AG04450 (cell line): ENCODE results near the gene NACC1. TPM values are rescaled to one million over a fixed set of nuclear protein-coding genes. Genes with fewer than 3 reads are reported as not detected.
A peak's percentile ranks its signal among the peaks of the same experiment; 100 is the strongest.

ENCODE experiments used
- CTCF ChIA-PET: fragments of 300-600, 350-600 bp; formaldehyde crosslinking; extraction: SDS; loops from one replicate; lab custom pipeline; 2022; ENCODE audit warnings: antibody characterized with exemption, inconsistent platforms; lab: Charles Lee
- POLR2A ChIA-PET: fragments of 350-600 bp; formaldehyde crosslinking; extraction: SDS; loops from one replicate; lab custom pipeline; 2021; ENCODE audit warnings: antibody characterized with exemption, inconsistent platforms; lab: Yijun Ruan, JAX
- DNase-seq: peaks from one replicate; pipeline ENCODE4 v3.0.0-alpha.2; 2011; ENCODE audit warnings: low read depth, low spot score
- H3K27ac ChIP-seq: one replicate; pipeline ENCODE4 v1.5.1; 2012; ENCODE audit warnings: low read depth, low read length, control low read depth
- H3K27me3 ChIP-seq: one replicate; pipeline ENCODE4 v1.6.0; 2012; ENCODE audit warnings: low read length; ENCODE audit not compliant: control insufficient read depth, insufficient read depth
- H3K4me3 ChIP-seq: 2 replicates; pipeline ENCODE4 v1.5.1; 2011; ENCODE audit warnings: mild to moderate bottlenecking, low read depth, low read length, control low read depth
- H3K9me3 ChIP-seq: 2 replicates; pipeline ENCODE4 v1.5.1; 2012; ENCODE audit warnings: low read length; ENCODE audit not compliant: control insufficient read depth, insufficient read depth
- CTCF ChIP-seq: IDR thresholded peaks from 2 replicates; pipeline ENCODE4 v1.5.1; 2011; ENCODE audit warnings: low read depth, low read length, control low read depth, inconsistent platforms
- polyA plus RNA-seq: library from polyadenylated mRNA; depleted of rRNA; stranded (reverse); fragments of >200 nt; gene quantifications from 2 replicates; pipeline ENCODE4 v1.2.3, GENCODE V29; 2011

NACC1 gene
- polyA plus RNA-seq, 1 experiment, result 43.4 TPM

GRCh38 chr19:13133241-13133870 is 15.3 kb downstream of the NACC1 start:
- Histone ChIP-seq H3K27ac (peak overlapping the region; percentile 47), H3K4me3 (no peak overlapping the region), H3K27me3 (no peaks in the 10 kb centered on the region), H3K9me3 (no peaks in the 10 kb centered on the region; the same call in 1 of the 2 replicates)
- ChIA-PET POLR2A (no interaction called here), CTCF (interaction anchor here (1.0 to 1.3 kb wide), 3 partner anchors 156 to 168 kb away, joined by 3 to 5 read pairs (median 4); no protein-coding TSS in a partner anchor)
- no peak for TF ChIP-seq CTCF
- no peak for DNase-seq

- TF ChIP-seq CTCF, result no peak
- Histone ChIP-seq H3K9me3 (no peaks in the 10 kb centered on the region; the same call in 1 of the 2 replicates), H3K27me3 (no peaks in the 10 kb centered on the region), H3K4me3 (no peak overlapping the region), H3K27ac (no peak overlapping the region)
- ChIA-PET CTCF (interaction anchor here (1.5 kb wide), 1 partner anchor 169 kb away, joined by 5 read pairs; no protein-coding TSS in a partner anchor), POLR2A (no interaction called here)
- DNase-seq, result no peak
Measured at GRCh38 chr19:13134626-13135025, 16.6 kb downstream of the NACC1 start.

- Histone ChIP-seq H3K9me3 (no peaks in the 10 kb centered on the region; the same call in 1 of the 2 replicates), H3K27ac (no peak overlapping the region), H3K27me3 (no peaks in the 10 kb centered on the region), H3K4me3 (no peak overlapping the region)
- no peak for DNase-seq
- no peak for TF ChIP-seq CTCF
- CTCF ChIA-PET, result interaction anchor here (1.5 kb wide), 1 partner anchor 170 kb away, joined by 5 read pairs; no protein-coding TSS in a partner anchor
- POLR2A ChIA-PET, result no interaction called here
Measured at GRCh38 chr19:13135068-13136062, 17.3 kb downstream of the NACC1 start.

- no peak overlapping the region for H3K4me3 ChIP-seq
- TF ChIP-seq CTCF, result no peak
- no peak overlapping the region for H3K27ac ChIP-seq
- DNase-seq, result no peak
- ChIA-PET CTCF (interaction anchor here (0.6 kb wide), 1 partner anchor 172 kb away, joined by 3 read pairs; no protein-coding TSS in a partner anchor), POLR2A (no interaction called here)
- H3K9me3 ChIP-seq, result no peaks in the 10 kb centered on the region; the same call in 1 of the 2 replicates
- no peaks in the 10 kb centered on the region for H3K27me3 ChIP-seq
Measured at GRCh38 chr19:13137290-13137794, 19.3 kb downstream of the NACC1 start.
